PFSK-1 (cell line): ENCODE data around the gene SYNJ2.

ENCODE experiments used
- FOXP2 ChIP-seq: optimal IDR thresholded peaks from 2 replicates; pipeline ENCODE3; 2011; ENCODE audit warnings: borderline replicate concordance, control low read depth, inconsistent platforms; ENCODE audit not compliant: insufficient read depth; ENCODE audit errors: extremely low read length, extremely low read depth
- POLR2AphosphoS5 ChIP-seq: IDR thresholded peaks from 2 replicates; pipeline ENCODE4 v1.6.1; 2012; ENCODE audit warnings: low read depth, mild to moderate bottlenecking, control low read depth, low read length, moderate library complexity
- REST ChIP-seq, 2 experiments: IDR thresholded peaks; 2 replicates each; pipeline versions ENCODE4 v1.6.1 to v1.8.0; 2011 to 2012; ENCODE audit warnings: low read depth in 2 of 2, low read length in 2 of 2, control low read depth in 1 of 2, inconsistent platforms in 1 of 2, mild to moderate bottlenecking in 1 of 2, moderate library complexity in 1 of 2; ENCODE audit not compliant: insufficient read depth in 1 of 2
- SIN3A ChIP-seq: IDR thresholded peaks from 2 replicates; pipeline ENCODE4 v1.6.1; 2012; ENCODE audit warnings: mild to moderate bottlenecking, low read length, moderate library complexity, borderline replicate concordance; ENCODE audit not compliant: insufficient read depth
- TAF1 ChIP-seq: IDR thresholded peaks from 2 replicates; pipeline ENCODE4 v1.6.1; 2012; ENCODE audit warnings: low read length, control low read depth, borderline replicate concordance; ENCODE audit not compliant: insufficient read depth

Gene SYNJ2

GRCh38 chr6:157952861-157953351 lies 28.8 kb upstream of the SYNJ2 start:
- no peak for TF ChIP-seq REST (IDR thresholded peaks at IDR 0.05; ENCODE audit: insufficient read depth in 1 of 2, low read depth in 2 of 2, low read length in 2 of 2)
- no peak for TF ChIP-seq FOXP2
- no peak for TF ChIP-seq SIN3A
- TF ChIP-seq POLR2AphosphoS5 = no peak
- no peak for TF ChIP-seq TAF1

- TF ChIP-seq POLR2AphosphoS5 = no peak
- no peak for TF ChIP-seq SIN3A
- no peak for TF ChIP-seq FOXP2
- no peak for TF ChIP-seq TAF1
- no peak for TF ChIP-seq REST (IDR thresholded peaks at IDR 0.05; ENCODE audit: insufficient read depth in 1 of 2, low read depth in 2 of 2, low read length in 2 of 2)
Observed at GRCh38 chr6:157953580-157954091, 28.0 kb upstream of the SYNJ2 start.

- no peak for TF ChIP-seq REST (IDR thresholded peaks at IDR 0.05; ENCODE audit: insufficient read depth in 1 of 2, low read depth in 2 of 2, low read length in 2 of 2)
- no peak for TF ChIP-seq TAF1
- TF ChIP-seq FOXP2 = no peak
- no peak for TF ChIP-seq SIN3A
- no peak for TF ChIP-seq POLR2AphosphoS5
Observed at GRCh38 chr6:157954150-157955117, 27.2 kb upstream of the SYNJ2 start.

- no peak for TF ChIP-seq REST (IDR thresholded peaks at IDR 0.05; ENCODE audit: insufficient read depth in 1 of 2, low read depth in 2 of 2, low read length in 2 of 2)
- TF ChIP-seq TAF1 = no peak
- no peak for TF ChIP-seq FOXP2
- no peak for TF ChIP-seq POLR2AphosphoS5
- TF ChIP-seq SIN3A = no peak
Observed at GRCh38 chr6:157955675-157956074, 26.0 kb upstream of the SYNJ2 start.
